SK-N-SH (cell line): ENCODE measurements around the gene DIAPH1.

Experiments
- CTCF ChIP-seq: fragments of 200-600 bp; sonication (generic); IDR thresholded peaks from 2 replicates; pipeline ENCODE4 v1.6.1; 2017; ENCODE audit warnings: antibody characterized with exemption, mild to moderate bottlenecking, moderate library complexity
- JUND ChIP-seq: IDR thresholded peaks from 2 replicates; pipeline ENCODE4 v1.4.0; 2012

- TF ChIP-seq JUND = no peak
- no peak for TF ChIP-seq CTCF
Observed at GRCh38 chr5:141640051-141640415, 21.2 kb upstream of the DIAPH1 start.
